OCI-LY7 (cell line): ENCODE data around the gene TNNT1. TPM values are rescaled to one million over a fixed set of nuclear protein-coding genes. Genes with fewer than 3 reads are reported as not detected.

Experiments
- BruUV-seq: library from RNA; stranded (reverse); fragments of 400-500 nt; replicated peaks from 2 replicates; lab custom pipeline; 2021; lab: Mats Ljungman, UMichigan
- CTCF ChIA-PET: fragments of 300-600 bp; sonication (Branson Sonifier 250); formaldehyde crosslinking; loops from one replicate; lab custom pipeline; 2022; ENCODE audit warnings: antibody characterized with exemption; ENCODE audit not compliant: unreplicated experiment; lab: Charles Lee
- POLR2A ChIA-PET: fragments of 300-600 bp; sonication (Branson Sonifier 250); formaldehyde crosslinking; loops from one replicate; lab custom pipeline; 2022; ENCODE audit warnings: antibody characterized with exemption; lab: Charles Lee
- DNase-seq: peaks from one replicate; pipeline ENCODE4 v3.0.0-alpha.2; 2015; ENCODE audit warnings: low spot score
- H2AFZ ChIP-seq: fragments of 200-600 bp; sonication (generic), shearing (Covaris generic); 2 replicates; pipeline ENCODE4 v1.6.1; 2014; ENCODE audit warnings: mild to moderate bottlenecking, antibody characterized with exemption, low read length, moderate library complexity
- H3K27ac ChIP-seq: fragments of 200-600 bp; sonication (generic); 2 replicates; pipeline ENCODE4 v1.5.1; 2014; ENCODE audit warnings: mixed run types, low read depth, mild to moderate bottlenecking, moderate library complexity, low read length, inconsistent platforms; ENCODE audit not compliant: poor library complexity, severe bottlenecking
- H3K36me3 ChIP-seq: fragments of 200-600 bp; sonication (generic); 2 replicates; pipeline ENCODE4 v1.6.1; 2014; ENCODE audit warnings: mild to moderate bottlenecking, antibody characterized with exemption, low read length, moderate library complexity, mixed read lengths; ENCODE audit not compliant: insufficient read depth
- H3K4me1 ChIP-seq: fragments of 200-600 bp; sonication (generic); 2 replicates; pipeline ENCODE4 v1.5.1; 2014; ENCODE audit warnings: mild to moderate bottlenecking, low read length; ENCODE audit not compliant: insufficient read depth, poor library complexity, severe bottlenecking
- H3K4me2 ChIP-seq: fragments of 200-600 bp; sonication (generic); 2 replicates; pipeline ENCODE4 v1.6.1; 2014; ENCODE audit warnings: mild to moderate bottlenecking, low read length
- H3K4me3 ChIP-seq: fragments of 200-600 bp; sonication (generic); 2 replicates; pipeline ENCODE4 v1.5.1; 2014; ENCODE audit warnings: mild to moderate bottlenecking, low read depth, low read length; ENCODE audit not compliant: poor library complexity, severe bottlenecking
- H3K79me2 ChIP-seq: fragments of 200-600 bp; sonication (generic); 2 replicates; pipeline ENCODE4 v1.6.1; 2016; ENCODE audit warnings: low read depth, mild to moderate bottlenecking, low read length, moderate library complexity, mixed read lengths; ENCODE audit not compliant: insufficient read depth
- H3K9me2 ChIP-seq: fragments of 200-600 bp; sonication (generic); 2 replicates; pipeline ENCODE4 v1.6.1; 2016; ENCODE audit warnings: mild to moderate bottlenecking, low read length, mixed read lengths; ENCODE audit not compliant: insufficient read depth
- H3K9me3 ChIP-seq: fragments of 200-600 bp; sonication (generic); 2 replicates; pipeline ENCODE4 v1.6.1; 2014; ENCODE audit warnings: mild to moderate bottlenecking, mixed run types, low read length, mixed read lengths
- H4K20me1 ChIP-seq: fragments of 200-600 bp; sonication (generic); 2 replicates; pipeline ENCODE4 v1.6.1; 2014; ENCODE audit warnings: mild to moderate bottlenecking, antibody characterized with exemption, low read length, moderate library complexity, mixed read lengths; ENCODE audit not compliant: insufficient read depth
- EZH2phosphoT487 ChIP-seq: fragments of 200-600 bp; sonication (generic); IDR thresholded peaks from 2 replicates; pipeline ENCODE4 v1.6.1; 2018; ENCODE audit warnings: low read depth, borderline replicate concordance, mild to moderate bottlenecking, mixed run types, antibody characterized with exemption, low read length, moderate library complexity, mixed read lengths
- intact Hi-C: fragments of 100-400 bp; cut with micrococcal nuclease; formaldehyde crosslinking; loops from one replicate; pipeline ENCODE4 v1.10.0; 2022; ENCODE audit not compliant: unreplicated experiment
- total RNA-seq, 2 experiments: library from RNA; depleted of rRNA in 1 of 2; stranded (reverse); fragments of >200 nt in 1 of 2; shearing (Covaris generic) in 1 of 2; gene quantifications; 2 replicates each; pipeline ENCODE4 v1.2.3, GENCODE V29; 2014 to 2022
- TF ChIP-seq, protein P1 (sequence below): fragments of 200-600 bp; sonication (generic); conservative IDR thresholded peaks from 2 replicates; pipeline ENCODE4 v1.5.1; 2014; ENCODE audit warnings: mild to moderate bottlenecking, antibody characterized with exemption, low read length, moderate library complexity, mixed read lengths

TNNT1 gene
- total RNA-seq, 2 experiments from 2014 or later: 11.2 to 21.9 TPM

DNA sequence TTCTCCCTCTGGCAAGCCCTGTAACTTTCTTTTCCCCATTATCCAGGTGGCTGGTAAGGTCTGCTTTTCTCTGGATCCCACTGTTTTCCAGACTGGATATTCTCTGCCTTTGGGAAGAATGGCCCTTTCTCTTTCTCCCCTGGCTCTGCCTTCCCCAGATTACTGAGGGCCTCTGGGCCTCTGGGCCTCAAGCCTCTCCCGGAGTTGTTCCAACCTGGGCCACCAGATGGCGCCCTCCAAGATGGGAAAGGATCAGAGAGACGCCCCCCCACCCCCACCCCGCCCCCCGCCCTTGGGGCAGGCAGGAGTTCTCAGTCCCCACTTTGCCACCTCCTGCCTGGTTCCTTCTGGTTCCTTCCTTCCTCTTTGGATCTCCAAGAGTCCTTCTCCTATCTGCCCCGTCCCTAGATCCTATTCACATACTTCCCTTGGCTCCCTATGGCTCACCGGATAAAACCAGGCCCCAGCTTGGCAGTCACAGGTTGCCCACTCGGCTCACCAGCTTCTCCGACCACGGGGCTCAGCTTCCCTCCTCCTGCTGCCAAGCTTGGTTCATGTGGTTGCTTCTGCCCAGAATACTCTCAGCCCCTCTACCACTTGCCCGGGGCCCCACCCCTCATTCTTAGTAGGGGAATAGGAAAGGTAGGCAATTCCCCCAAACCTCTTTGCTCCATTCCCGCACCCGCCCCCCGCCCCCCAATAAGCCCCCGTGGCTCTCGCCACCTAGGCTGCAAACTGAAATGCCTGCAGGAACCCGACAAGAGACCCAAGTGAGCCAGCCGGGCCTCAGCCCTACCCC lies 60.3 kb downstream of the TNNT1 start:
- H3K4me3 ChIP-seq: no peak overlapping the region
- ChIA-PET POLR2A (no interaction called here), CTCF (interaction anchor here (0.6 to 1.3 kb wide), 3 partner anchors 44 to 80 kb away, joined by 3 to 10 read pairs (median 4); no protein-coding TSS in a partner anchor)
- no TSS peak for BruUV-seq
- H4K20me1 ChIP-seq: no peaks in the 10 kb centered on the region
- H3K79me2 ChIP-seq: no peaks in the 10 kb centered on the region
- H3K27ac ChIP-seq: no peak overlapping the region
- DNase-seq: peak; percentile 73
- no peaks in the 10 kb centered on the region for H3K4me1 ChIP-seq
- peaks cover 63% of the 10 kb centered on the region for H3K36me3 ChIP-seq
- H3K9me3 ChIP-seq: no peaks in the 10 kb centered on the region
- TF ChIP-seq, protein P1, sequence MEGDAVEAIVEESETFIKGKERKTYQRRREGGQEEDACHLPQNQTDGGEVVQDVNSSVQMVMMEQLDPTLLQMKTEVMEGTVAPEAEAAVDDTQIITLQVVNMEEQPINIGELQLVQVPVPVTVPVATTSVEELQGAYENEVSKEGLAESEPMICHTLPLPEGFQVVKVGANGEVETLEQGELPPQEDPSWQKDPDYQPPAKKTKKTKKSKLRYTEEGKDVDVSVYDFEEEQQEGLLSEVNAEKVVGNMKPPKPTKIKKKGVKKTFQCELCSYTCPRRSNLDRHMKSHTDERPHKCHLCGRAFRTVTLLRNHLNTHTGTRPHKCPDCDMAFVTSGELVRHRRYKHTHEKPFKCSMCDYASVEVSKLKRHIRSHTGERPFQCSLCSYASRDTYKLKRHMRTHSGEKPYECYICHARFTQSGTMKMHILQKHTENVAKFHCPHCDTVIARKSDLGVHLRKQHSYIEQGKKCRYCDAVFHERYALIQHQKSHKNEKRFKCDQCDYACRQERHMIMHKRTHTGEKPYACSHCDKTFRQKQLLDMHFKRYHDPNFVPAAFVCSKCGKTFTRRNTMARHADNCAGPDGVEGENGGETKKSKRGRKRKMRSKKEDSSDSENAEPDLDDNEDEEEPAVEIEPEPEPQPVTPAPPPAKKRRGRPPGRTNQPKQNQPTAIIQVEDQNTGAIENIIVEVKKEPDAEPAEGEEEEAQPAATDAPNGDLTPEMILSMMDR: peak; percentile 75
- TF ChIP-seq EZH2phosphoT487: no peak
- no peaks in the 10 kb centered on the region for H3K9me2 ChIP-seq
- no peak overlapping the region for H3K4me2 ChIP-seq
- intact Hi-C loops: loop anchor here (1.0 kb wide), 2 partner anchors 44 to 72 kb away; no protein-coding TSS in a partner anchor
- H2AFZ ChIP-seq: no peak overlapping the region

- no peak for DNase-seq
- no peak overlapping the region for H3K4me2 ChIP-seq
- H4K20me1 ChIP-seq: no peaks in the 10 kb centered on the region
- POLR2A ChIA-PET: no interaction called here
- no peak overlapping the region for H2AFZ ChIP-seq
- no TSS peak for BruUV-seq
- peaks cover 63% of the 10 kb centered on the region for H3K36me3 ChIP-seq
- no peak overlapping the region for H3K27ac ChIP-seq
- no peaks in the 10 kb centered on the region for H3K79me2 ChIP-seq
- TF ChIP-seq, protein P1: no peak
- no peak for TF ChIP-seq EZH2phosphoT487
- intact Hi-C loops: loop anchor here (1.0 kb wide), 2 partner anchors 44 to 72 kb away; no protein-coding TSS in a partner anchor
- H3K9me2 ChIP-seq: no peaks in the 10 kb centered on the region
- CTCF ChIA-PET: no interaction called here
- H3K4me3 ChIP-seq: no peak overlapping the region
- no peaks in the 10 kb centered on the region for H3K4me1 ChIP-seq
- H3K9me3 ChIP-seq: no peaks in the 10 kb centered on the region
Observed at GRCh38 chr19:55088021-55088451, 61.0 kb downstream of the TNNT1 start.

DNA sequence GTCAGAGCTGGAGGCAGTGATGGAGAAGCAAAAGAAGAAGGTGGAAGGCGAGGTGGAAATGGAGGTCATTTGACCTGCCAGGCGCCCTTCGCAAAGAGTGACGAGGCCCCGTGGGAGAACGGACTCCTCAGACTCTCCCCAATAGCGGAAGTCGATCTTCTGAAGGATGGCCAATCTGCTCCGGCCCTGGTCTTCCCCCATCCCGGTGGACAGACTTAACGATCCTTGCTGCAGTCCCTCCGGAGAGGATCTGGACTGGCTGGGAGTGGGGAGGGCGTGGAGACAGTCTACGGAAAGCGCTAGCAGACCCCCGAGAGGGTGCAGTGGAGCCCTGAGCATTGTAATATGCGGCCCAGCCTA lies 61.5 kb downstream of the TNNT1 start:
- Histone ChIP-seq H3K4me1 (no peaks in the 10 kb centered on the region), H3K9me2 (no peaks in the 10 kb centered on the region), H3K4me2 (no peak overlapping the region), H3K36me3 (peaks cover 58% of the 10 kb centered on the region), H3K4me3 (no peak overlapping the region), H3K9me3 (no peaks in the 10 kb centered on the region), H4K20me1 (no peaks in the 10 kb centered on the region), H3K79me2 (no peaks in the 10 kb centered on the region), H2AFZ (no peak overlapping the region), H3K27ac (no peak overlapping the region)
- BruUV-seq: no TSS peak
- no peak for TF ChIP-seq EZH2phosphoT487
- TF ChIP-seq, protein P1: no peak
- ChIA-PET POLR2A (no interaction called here), CTCF (no interaction called here)
- DNase-seq: no peak
- intact Hi-C loops: no loop called here
